Measurements from ENCODE around the gene C4orf46.

Gene C4orf46

DNA sequence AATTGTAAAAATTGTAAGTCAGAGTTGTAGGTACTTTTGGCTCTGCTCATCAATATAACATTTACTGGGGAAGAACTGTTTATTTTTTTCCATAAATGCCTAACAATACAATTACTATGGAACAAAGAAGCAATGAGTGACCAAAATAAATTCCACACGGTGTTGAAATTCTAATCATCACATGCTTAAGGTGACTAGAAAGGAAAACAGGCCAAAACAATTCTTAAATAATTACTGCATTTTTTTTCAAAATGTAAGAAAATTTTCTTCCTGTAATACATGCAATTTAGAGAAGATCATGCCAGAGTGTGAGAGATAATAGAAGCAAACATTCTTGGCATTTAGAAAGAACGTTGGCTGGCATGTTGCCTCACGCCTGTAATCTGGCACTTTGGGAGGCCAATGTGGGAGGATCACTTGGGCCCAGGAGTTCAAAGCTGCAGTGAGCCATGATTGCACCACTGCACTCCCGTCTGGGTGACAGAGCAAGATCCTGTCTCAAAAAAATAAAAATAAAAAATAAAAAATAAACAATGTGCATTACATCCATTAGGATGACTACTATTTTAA lies 22.5 kb downstream of the C4orf46 start:
- DNase-seq, result no peak

DNA sequence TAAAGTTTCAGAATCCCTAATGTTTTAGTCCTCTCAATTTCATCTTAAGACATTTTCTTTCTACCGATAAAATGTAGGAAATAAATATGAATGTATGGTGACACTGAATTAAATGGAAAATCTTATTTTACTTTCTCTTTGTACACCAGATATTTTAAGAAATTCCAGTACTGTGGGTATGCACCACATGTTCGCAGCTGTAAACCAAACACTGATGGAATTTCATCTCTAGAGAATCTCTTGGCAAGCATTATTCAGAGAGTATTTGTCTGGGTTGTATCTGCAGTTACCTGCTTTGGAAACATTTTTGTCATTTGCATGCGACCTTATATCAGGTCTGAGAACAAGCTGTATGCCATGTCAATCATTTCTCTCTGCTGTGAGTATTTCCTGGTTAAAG lies 26.9 kb downstream of the C4orf46 start:
- no peak for DNase-seq

DNA sequence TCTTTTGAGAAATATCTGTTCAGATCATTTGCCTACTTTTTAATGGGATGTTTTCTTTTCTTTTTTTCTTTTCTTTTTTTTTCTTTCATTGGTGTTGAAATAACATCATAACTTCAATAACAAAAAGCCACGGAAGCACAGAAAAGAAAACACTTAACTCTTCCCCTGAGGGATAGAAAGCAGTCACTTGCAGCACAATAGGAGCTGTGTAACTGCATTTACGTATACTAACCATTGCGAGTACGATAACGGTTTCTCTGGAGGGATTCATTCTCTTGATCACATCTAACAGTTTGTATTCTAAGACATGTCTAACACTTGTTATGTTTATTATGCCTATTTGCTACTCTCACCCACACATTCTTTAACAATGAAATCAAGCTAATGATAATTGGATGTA lies 27.3 kb downstream of the C4orf46 start:
- DNase-seq, result no peak

DNA sequence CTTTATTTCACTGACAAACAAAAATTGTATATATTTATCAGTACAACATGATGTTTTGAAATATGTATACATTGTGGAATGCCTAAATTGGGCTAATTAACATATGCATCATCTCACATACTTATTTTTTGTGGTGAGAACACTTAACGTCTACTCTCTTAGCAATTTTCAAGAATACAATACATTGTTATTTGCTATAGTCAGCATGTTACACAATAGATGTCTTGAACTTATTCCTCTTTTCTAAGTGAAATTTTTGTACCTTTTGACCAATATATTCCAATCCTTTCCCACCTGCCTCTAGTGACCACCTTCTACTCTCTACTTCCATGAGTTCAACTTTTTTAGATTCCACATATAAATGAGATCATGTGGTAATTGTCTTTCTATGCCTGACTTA lies 35.1 kb downstream of the C4orf46 start:
- DNase-seq, result no peak

DNA sequence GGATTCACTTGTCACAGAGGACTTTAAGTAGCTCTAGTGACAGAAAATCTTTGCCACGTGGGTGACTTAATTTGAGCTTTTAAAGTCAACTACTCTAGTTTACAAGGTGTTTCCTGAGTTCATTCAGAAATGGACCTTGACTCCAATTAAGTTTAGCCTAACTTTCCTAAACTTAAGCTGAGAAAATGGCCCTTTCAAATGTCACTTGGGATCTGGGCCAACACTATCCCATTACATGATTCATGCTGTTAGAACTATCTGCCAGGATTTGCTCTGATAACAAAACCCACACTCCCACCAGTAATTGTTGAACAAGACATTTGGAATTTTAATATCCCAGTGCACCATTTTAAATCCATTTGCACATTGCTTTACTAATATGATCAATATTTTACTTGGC lies 40.8 kb downstream of the C4orf46 start:
- no peak for DNase-seq

DNA sequence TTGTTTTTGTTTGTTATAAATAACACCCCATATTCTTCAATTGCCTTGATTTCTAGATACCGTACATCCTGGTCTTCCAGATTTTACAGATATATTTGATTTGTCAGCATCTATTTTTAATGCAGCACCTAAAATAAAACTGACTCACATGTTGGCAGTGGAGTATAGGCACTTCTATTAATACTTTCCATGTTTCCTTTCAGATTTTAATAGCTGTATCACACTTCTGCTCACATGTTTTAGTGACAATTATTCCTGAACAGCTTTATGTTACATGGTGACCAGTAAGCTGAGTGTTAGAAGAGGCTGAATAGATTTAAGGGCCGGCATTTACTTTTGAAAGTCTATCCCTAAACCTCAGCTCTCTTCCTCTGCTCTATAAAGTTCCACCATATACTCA lies 46.1 kb downstream of the C4orf46 start:
- no peak for DNase-seq

DNA sequence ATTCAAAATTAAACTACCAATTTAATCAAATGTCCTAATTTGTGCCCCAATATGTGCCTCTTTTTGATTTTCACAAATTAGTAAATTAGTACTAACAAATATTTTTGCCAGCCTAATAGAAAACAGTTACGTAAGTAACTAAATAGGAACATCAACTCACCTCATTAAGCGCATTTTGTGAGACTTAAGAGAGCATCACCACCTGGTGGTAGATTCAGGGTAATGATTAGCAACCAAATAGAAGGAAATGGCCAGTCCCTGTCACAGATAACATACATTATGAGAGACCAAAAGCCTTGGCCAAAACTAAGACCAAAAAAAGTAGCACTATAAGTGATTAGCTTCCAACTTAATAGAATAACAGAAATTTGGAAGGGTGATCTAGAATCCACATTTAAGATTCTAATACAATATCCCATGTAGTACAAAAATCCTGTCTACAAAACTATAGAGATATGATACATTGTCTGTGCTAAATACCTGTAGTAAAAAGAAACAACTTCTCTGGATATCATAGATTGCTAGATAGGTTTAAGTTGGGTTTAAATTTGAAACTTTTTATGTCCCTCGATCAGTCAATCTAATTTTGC lies 46.7 kb downstream of the C4orf46 start:
- no peak for DNase-seq

DNA sequence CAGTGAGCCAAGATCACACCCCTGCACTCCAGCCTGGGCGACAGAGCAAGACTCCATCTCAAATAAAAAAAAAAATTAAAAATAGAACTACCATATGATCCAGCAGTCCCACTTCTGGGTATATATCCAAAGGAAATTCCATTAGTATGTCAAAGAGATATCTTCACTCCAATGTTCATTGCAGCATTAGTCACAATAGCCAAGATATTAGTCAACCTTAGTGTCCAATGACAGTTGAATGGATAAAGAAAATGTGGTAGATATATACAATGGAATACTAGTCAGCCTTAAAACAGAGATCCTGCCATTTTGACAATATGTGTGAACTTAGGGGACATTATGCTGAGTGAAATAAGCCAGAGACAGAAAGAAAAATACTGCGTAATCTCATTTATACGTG lies 49.4 kb downstream of the C4orf46 start:
- DNase-seq, result no peak

DNA sequence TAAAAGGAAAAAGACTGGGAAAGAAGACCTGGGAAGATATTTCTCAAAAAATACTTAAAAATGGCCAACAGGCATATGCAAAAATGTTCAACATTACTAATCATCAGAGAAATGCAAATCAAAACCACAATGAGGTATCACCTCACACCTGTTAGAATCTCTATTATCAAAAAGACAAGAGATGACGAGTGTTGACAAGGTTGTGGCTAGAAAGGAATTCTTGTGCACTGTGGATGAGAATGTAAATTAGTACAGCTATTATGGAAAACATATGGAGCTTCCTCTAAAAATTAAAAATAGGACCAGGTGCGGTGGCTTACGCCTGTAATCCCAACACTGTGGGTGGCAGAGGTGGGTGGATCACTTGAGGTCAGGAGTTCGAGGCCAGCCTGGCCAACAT lies 50.0 kb downstream of the C4orf46 start:
- no peak for DNase-seq

DNA sequence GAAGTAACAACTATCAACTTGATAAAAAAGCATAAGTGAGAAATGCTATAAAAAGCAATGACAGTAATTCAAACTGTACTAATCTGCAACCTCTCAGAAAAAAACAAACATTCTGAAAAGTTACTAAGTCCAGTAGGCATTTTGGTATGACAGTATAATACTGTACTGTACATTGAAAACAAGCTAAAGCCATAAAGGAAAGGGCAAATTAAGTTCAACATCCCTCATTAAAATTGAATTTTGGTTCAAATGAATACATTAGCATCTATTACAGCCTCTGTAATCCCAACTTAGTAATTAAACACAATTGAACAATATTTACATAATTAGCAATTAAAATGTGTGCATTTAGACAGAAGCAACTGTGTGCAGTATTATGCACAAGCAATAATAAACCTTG lies 53.7 kb downstream of the C4orf46 start:
- DNase-seq, result no peak
